GM12878 (cell line): ENCODE measurements around the gene IRF8. TPM values are rescaled to one million over a fixed set of nuclear protein-coding genes. Genes with fewer than 3 reads are reported as not detected.

Experiments used
- CBFB ChIP-seq: IDR thresholded peaks from 2 replicates; pipeline ENCODE4 v1.6.1; 2016; ENCODE audit warnings: antibody characterized with exemption, low read depth
- CHD4 ChIP-seq: fragments of 200-600 bp; sonication (generic); IDR thresholded peaks from 2 replicates; pipeline ENCODE4 v1.6.1; 2016; ENCODE audit warnings: mild to moderate bottlenecking
- FOXK2 ChIP-seq: fragments of 450-650 bp; IDR thresholded peaks from 2 replicates; pipeline ENCODE4 v1.6.1; 2017; ENCODE audit warnings: mild to moderate bottlenecking, moderate library complexity
- MTA2 ChIP-seq: fragments of 450-650 bp; IDR thresholded peaks from 2 replicates; pipeline ENCODE4 v1.6.1; 2016; ENCODE audit warnings: low read depth, mild to moderate bottlenecking, moderate library complexity
- MXI1 ChIP-seq: fragments of 150-350 bp; IDR thresholded peaks from 2 replicates; pipeline ENCODE4 v1.6.1; 2011; ENCODE audit warnings: low read depth, mild to moderate bottlenecking, inconsistent platforms, low read length, improper control_type of control experiment
- NFIC ChIP-seq: IDR thresholded peaks from 2 replicates; pipeline ENCODE4 v1.6.1; 2012; ENCODE audit warnings: low read depth, mild to moderate bottlenecking, inconsistent platforms, low read length, moderate library complexity
- NR2F1 ChIP-seq: fragments of 450-650 bp; conservative IDR thresholded peaks from 2 replicates; pipeline ENCODE4 v1.6.1; 2017; ENCODE audit warnings: mild to moderate bottlenecking
- POLR2AphosphoS2 ChIP-seq: IDR thresholded peaks from 2 replicates; pipeline ENCODE4 v1.6.1; 2011; ENCODE audit warnings: low read depth, mild to moderate bottlenecking, low read length, improper control_type of control experiment, moderate library complexity
- SMARCA5 ChIP-seq: fragments of 450-650 bp; IDR thresholded peaks from 2 replicates; pipeline ENCODE4 v1.6.1; 2017; ENCODE audit warnings: mild to moderate bottlenecking
- SP1 ChIP-seq: IDR thresholded peaks from one replicate; pipeline ENCODE4 v1.6.1; 2011; ENCODE audit warnings: low read depth, low read length
- SREBF2 ChIP-seq: IDR thresholded peaks from 2 replicates; pipeline ENCODE4 v1.6.1; 2012; ENCODE audit warnings: mild to moderate bottlenecking, low read length
- STAT1 ChIP-seq: fragments of 450-650 bp; conservative IDR thresholded peaks from 2 replicates; pipeline ENCODE4 v1.6.1; 2014; ENCODE audit warnings: antibody characterized with exemption, mild to moderate bottlenecking
- TARDBP ChIP-seq: IDR thresholded peaks from 2 replicates; pipeline ENCODE4 v1.6.1; 2016; ENCODE audit warnings: borderline replicate concordance
- TCF3 ChIP-seq: IDR thresholded peaks from 2 replicates; pipeline ENCODE4 v1.6.1; 2012; ENCODE audit warnings: low read depth, mild to moderate bottlenecking, low read length, borderline replicate concordance; ENCODE audit not compliant: insufficient read depth
- polyA plus RNA-seq, 11 experiments: library from polyadenylated mRNA; depleted of rRNA in 4 of 11; unstranded in 6 of 11; stranded (reverse) in 5 of 11; fragments of >200 nt; fragmentation: Nextera tagmentation in 4 of 11; fragmentation: Illumina TruSeq in 1 of 11; extraction: Ambion mirVana in 4 of 11; extraction: Trizol in 1 of 11; gene quantifications; 1 replicate in 1 of 11; 2 replicates in 10 of 11; pipeline versions ENCODE4 v1.2.1 to v1.2.3, GENCODE V29; 2011 to 2016; ENCODE audit warnings: inconsistent platforms in 2 of 11, missing spikeins in 2 of 11, low read depth in 1 of 11
- total RNA-seq, 4 experiments: library from RNA; depleted of rRNA in 3 of 4; stranded (reverse); fragments of >200 nt in 3 of 4; fragmentation: Illumina TruSeq in 1 of 4; extraction: Trizol in 1 of 4; gene quantifications; 2 replicates each; pipeline versions ENCODE4 v1.2.1 to v1.2.3, GENCODE V29; 2013 to 2021
- TF ChIP-seq, protein P1 (sequence below): fragments of 450-650 bp; IDR thresholded peaks from 2 replicates; pipeline ENCODE4 v1.6.1; 2017; ENCODE audit warnings: mild to moderate bottlenecking, moderate library complexity
- TF ChIP-seq, protein P2 (sequence below): IDR thresholded peaks from 2 replicates; pipeline ENCODE4 v1.6.1; 2011; ENCODE audit warnings: borderline replicate concordance, low read depth, mild to moderate bottlenecking, moderate library complexity, mixed read lengths, low read length; ENCODE audit not compliant: insufficient read depth; ENCODE audit errors: extremely low read length
- TF ChIP-seq, protein P3 (sequence below): IDR thresholded peaks from 2 replicates; pipeline ENCODE4 v1.6.1; 2012; ENCODE audit warnings: low read depth, low read length, improper control_type of control experiment
- TF ChIP-seq, protein P4 (sequence below): fragments of 450-650 bp; IDR thresholded peaks from 2 replicates; pipeline ENCODE4 v1.6.1; 2018; ENCODE audit warnings: mild to moderate bottlenecking, low read depth, moderate library complexity; ENCODE audit not compliant: partially characterized antibody

The IRF8 gene
- total and polyA plus RNA-seq, 10 of the 15 experiments (the other 5 are each of a cell fraction or from before 2014, with no cell fraction given): 17.1 to 237 (median 172) TPM

DNA sequence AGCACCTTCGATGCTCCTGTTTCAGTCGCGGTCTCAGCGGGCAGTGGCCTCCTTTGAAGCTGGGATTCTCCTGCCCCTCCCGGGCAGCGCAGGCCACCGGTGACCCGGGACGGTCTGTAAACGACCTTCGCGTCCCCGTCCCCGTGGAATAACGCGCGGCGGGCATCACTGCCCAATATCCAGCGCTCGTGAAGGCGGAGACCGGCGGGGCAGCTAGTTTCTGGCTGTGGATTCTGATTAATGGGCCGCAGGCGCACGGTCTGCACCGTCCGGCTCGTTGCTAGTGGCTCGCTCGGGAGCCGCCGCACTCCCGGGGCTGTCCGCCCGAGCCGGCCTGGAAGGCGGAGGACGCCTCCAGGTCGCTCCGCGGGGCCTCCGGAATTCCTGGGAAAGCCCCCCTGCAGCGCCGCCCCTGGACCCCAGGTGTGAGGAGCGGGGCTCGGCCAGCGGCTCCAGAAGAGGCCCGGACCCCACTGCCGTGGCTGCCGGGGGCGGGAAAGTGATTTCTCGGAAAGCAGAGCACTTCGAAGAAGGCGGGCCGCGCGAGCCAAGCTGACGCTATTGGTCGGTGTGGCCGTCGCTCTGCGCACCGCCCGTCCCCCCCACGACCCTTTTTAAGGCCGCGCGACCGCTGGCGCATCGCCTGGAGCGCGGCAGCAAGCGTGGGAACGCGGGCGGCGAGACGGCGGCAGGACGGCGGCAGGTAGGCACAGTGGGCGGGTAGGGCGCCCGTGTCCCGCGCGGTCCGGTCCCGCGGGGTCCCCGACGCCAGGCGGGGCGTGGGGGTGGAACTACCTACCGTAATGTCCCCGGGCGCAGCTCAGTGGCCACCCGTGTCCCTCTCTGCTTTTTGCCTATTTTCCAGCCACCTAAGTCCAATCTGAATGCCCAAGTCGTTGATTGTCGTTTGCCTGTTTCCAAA lies at the start of gene IRF8 (continued):
- TF ChIP-seq, protein P1, sequence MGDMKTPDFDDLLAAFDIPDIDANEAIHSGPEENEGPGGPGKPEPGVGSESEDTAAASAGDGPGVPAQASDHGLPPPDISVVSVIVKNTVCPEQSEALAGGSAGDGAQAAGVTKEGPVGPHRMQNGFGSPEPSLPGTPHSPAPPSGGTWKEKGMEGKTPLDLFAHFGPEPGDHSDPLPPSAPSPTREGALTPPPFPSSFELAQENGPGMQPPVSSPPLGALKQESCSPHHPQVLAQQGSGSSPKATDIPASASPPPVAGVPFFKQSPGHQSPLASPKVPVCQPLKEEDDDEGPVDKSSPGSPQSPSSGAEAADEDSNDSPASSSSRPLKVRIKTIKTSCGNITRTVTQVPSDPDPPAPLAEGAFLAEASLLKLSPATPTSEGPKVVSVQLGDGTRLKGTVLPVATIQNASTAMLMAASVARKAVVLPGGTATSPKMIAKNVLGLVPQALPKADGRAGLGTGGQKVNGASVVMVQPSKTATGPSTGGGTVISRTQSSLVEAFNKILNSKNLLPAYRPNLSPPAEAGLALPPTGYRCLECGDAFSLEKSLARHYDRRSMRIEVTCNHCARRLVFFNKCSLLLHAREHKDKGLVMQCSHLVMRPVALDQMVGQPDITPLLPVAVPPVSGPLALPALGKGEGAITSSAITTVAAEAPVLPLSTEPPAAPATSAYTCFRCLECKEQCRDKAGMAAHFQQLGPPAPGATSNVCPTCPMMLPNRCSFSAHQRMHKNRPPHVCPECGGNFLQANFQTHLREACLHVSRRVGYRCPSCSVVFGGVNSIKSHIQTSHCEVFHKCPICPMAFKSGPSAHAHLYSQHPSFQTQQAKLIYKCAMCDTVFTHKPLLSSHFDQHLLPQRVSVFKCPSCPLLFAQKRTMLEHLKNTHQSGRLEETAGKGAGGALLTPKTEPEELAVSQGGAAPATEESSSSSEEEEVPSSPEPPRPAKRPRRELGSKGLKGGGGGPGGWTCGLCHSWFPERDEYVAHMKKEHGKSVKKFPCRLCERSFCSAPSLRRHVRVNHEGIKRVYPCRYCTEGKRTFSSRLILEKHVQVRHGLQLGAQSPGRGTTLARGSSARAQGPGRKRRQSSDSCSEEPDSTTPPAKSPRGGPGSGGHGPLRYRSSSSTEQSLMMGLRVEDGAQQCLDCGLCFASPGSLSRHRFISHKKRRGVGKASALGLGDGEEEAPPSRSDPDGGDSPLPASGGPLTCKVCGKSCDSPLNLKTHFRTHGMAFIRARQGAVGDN: peak; percentile 81; the same call in 1 of the 2 replicates
- TF ChIP-seq NFIC (no peak), TCF3 (peak; percentile 92), CBFB (peak; percentile 60; the same call in 1 of the 2 replicates), TARDBP (no peak; the same call in 1 of the 2 replicates), NR2F1 (peak; percentile 67; the same call in 1 of the 2 replicates), SREBF2 (no peak), STAT1 (0 out of 2 replicates have a peak, but pooled peaks have one; percentile 55), MXI1 (no peak), MTA2 (no peak), FOXK2 (no peak), SP1 (peak; percentile 95), CHD4 (no peak), SMARCA5 (peak; percentile 73; the same call in 1 of the 2 replicates), POLR2AphosphoS2 (peak; percentile 96)
- TF ChIP-seq, protein P2, sequence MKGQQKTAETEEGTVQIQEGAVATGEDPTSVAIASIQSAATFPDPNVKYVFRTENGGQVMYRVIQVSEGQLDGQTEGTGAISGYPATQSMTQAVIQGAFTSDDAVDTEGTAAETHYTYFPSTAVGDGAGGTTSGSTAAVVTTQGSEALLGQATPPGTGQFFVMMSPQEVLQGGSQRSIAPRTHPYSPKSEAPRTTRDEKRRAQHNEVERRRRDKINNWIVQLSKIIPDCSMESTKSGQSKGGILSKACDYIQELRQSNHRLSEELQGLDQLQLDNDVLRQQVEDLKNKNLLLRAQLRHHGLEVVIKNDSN: no peak
- TF ChIP-seq, protein P3, sequence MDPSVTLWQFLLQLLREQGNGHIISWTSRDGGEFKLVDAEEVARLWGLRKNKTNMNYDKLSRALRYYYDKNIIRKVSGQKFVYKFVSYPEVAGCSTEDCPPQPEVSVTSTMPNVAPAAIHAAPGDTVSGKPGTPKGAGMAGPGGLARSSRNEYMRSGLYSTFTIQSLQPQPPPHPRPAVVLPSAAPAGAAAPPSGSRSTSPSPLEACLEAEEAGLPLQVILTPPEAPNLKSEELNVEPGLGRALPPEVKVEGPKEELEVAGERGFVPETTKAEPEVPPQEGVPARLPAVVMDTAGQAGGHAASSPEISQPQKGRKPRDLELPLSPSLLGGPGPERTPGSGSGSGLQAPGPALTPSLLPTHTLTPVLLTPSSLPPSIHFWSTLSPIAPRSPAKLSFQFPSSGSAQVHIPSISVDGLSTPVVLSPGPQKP: no peak
- TF ChIP-seq, protein P4, sequence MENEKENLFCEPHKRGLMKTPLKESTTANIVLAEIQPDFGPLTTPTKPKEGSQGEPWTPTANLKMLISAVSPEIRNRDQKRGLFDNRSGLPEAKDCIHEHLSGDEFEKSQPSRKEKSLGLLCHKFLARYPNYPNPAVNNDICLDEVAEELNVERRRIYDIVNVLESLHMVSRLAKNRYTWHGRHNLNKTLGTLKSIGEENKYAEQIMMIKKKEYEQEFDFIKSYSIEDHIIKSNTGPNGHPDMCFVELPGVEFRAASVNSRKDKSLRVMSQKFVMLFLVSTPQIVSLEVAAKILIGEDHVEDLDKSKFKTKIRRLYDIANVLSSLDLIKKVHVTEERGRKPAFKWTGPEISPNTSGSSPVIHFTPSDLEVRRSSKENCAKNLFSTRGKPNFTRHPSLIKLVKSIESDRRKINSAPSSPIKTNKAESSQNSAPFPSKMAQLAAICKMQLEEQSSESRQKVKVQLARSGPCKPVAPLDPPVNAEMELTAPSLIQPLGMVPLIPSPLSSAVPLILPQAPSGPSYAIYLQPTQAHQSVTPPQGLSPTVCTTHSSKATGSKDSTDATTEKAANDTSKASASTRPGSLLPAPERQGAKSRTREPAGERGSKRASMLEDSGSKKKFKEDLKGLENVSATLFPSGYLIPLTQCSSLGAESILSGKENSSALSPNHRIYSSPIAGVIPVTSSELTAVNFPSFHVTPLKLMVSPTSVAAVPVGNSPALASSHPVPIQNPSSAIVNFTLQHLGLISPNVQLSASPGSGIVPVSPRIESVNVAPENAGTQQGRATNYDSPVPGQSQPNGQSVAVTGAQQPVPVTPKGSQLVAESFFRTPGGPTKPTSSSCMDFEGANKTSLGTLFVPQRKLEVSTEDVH: no peak
